Liver (tissue), 9 donors: ENCODE measurements around the gene HS3ST4. TPM values are rescaled to one million over a fixed set of nuclear protein-coding genes. Genes with fewer than 3 reads are reported as not detected.

Experiments used
- DNase-seq: peaks from one replicate; pipeline ENCODE4 v3.0.0-alpha.2; 2017; ENCODE audit warnings: low spot score
- H3K27ac ChIP-seq, 2 donors: one replicate each; pipeline ENCODE4 v1.7.0; 2013; ENCODE audit warnings: inconsistent platforms in 2 of 2, low read length in 2 of 2, control low read depth in 1 of 2, low read depth in 1 of 2, mild to moderate bottlenecking in 1 of 2
- H3K27me3 ChIP-seq, 4 donors: one replicate each; pipeline versions ENCODE4 v1.6.1 to v1.7.0; 2013; ENCODE audit warnings: low read length in 3 of 4, inconsistent platforms in 1 of 4, mild to moderate bottlenecking in 1 of 4, moderate library complexity in 1 of 4; ENCODE audit not compliant: control insufficient read depth in 4 of 4, insufficient read depth in 4 of 4
- H3K36me3 ChIP-seq, 4 donors: one replicate each; pipeline versions ENCODE4 v1.6.1 to v1.7.0; 2013; ENCODE audit warnings: low read length in 3 of 4, mild to moderate bottlenecking in 3 of 4, low read depth in 1 of 4, moderate library complexity in 1 of 4; ENCODE audit not compliant: control insufficient read depth in 4 of 4, insufficient read depth in 3 of 4
- H3K4me1 ChIP-seq, 4 donors: one replicate each; pipeline versions ENCODE4 v1.6.1 to v1.7.0; 2013; ENCODE audit warnings: low read length in 3 of 4, mild to moderate bottlenecking in 3 of 4, moderate library complexity in 1 of 4; ENCODE audit not compliant: control insufficient read depth in 4 of 4, insufficient read depth in 4 of 4
- H3K4me3 ChIP-seq, 3 donors: one replicate each; pipeline versions ENCODE4 v1.6.1 to v1.7.0; 2013; ENCODE audit warnings: low read length in 3 of 3, control low read depth in 1 of 3, low read depth in 1 of 3, mild to moderate bottlenecking in 1 of 3
- H3K9ac ChIP-seq, 2 donors: one replicate each; pipeline ENCODE4 v1.7.0; 2013; ENCODE audit warnings: low read length in 2 of 2, mild to moderate bottlenecking in 2 of 2, moderate library complexity in 2 of 2, control low read depth in 1 of 2, low read depth in 1 of 2
- H3K9me3 ChIP-seq, 4 donors: one replicate each; pipeline versions ENCODE4 v1.6.1 to v1.7.0; 2013; ENCODE audit warnings: low read length in 3 of 4; ENCODE audit not compliant: control insufficient read depth in 4 of 4
- ATF3 ChIP-seq: IDR thresholded peaks from 2 replicates; pipeline ENCODE4 v1.6.1; 2016; ENCODE audit warnings: antibody characterized with exemption
- CTCF ChIP-seq: fragments of 150-350 bp; IDR thresholded peaks from 2 replicates; pipeline ENCODE4 v1.5.1; 2017; ENCODE audit warnings: improper control_type of control experiment, low read depth, low read length; ENCODE audit not compliant: missing input control
- EGR1 ChIP-seq, 2 donors: IDR thresholded peaks; 2 replicates each; pipeline ENCODE4 v1.6.1; 2016 to 2018; ENCODE audit warnings: antibody characterized with exemption in 2 of 2, low read depth in 2 of 2
- FOXA1 ChIP-seq: IDR thresholded peaks from 2 replicates; pipeline ENCODE4 v1.6.1; 2016; ENCODE audit warnings: antibody characterized with exemption
- FOXA2 ChIP-seq: IDR thresholded peaks from 2 replicates; pipeline ENCODE4 v1.6.1; 2016; ENCODE audit warnings: antibody characterized with exemption
- GABPA ChIP-seq, 2 donors: IDR thresholded peaks in 1 of 2; conservative IDR thresholded peaks in 1 of 2; 2 replicates each; pipeline ENCODE4 v1.6.1; 2016; ENCODE audit warnings: antibody characterized with exemption in 2 of 2, mild to moderate bottlenecking in 1 of 2, moderate library complexity in 1 of 2
- HNF4A ChIP-seq, 2 donors: conservative IDR thresholded peaks; 2 replicates each; pipeline ENCODE4 v1.6.1; 2016; ENCODE audit warnings: antibody characterized with exemption in 2 of 2, mild to moderate bottlenecking in 2 of 2
- HNF4G ChIP-seq: IDR thresholded peaks from 2 replicates; pipeline ENCODE4 v1.6.1; 2016; ENCODE audit warnings: antibody characterized with exemption
- JUND ChIP-seq, 2 donors: IDR thresholded peaks; 2 replicates each; pipeline ENCODE4 v1.6.1; 2016; ENCODE audit warnings: antibody characterized with exemption in 2 of 2
- NR2F2 ChIP-seq: IDR thresholded peaks from 2 replicates; pipeline ENCODE4 v1.6.1; 2016; ENCODE audit warnings: antibody characterized with exemption
- RAD21 ChIP-seq, 2 donors: IDR thresholded peaks; 2 replicates each; pipeline ENCODE4 v1.6.1; 2016; ENCODE audit warnings: antibody characterized with exemption in 2 of 2, mild to moderate bottlenecking in 2 of 2
- RXRA ChIP-seq, 2 donors: IDR thresholded peaks; 2 replicates each; pipeline ENCODE4 v1.6.1; 2017 to 2018; ENCODE audit warnings: antibody characterized with exemption in 2 of 2, mild to moderate bottlenecking in 1 of 2
- SP1 ChIP-seq: IDR thresholded peaks from 2 replicates; pipeline ENCODE4 v1.6.1; 2018; ENCODE audit warnings: antibody characterized with exemption, mild to moderate bottlenecking
- TAF1 ChIP-seq: conservative IDR thresholded peaks from 2 replicates; pipeline ENCODE4 v1.6.1; 2016; ENCODE audit warnings: antibody characterized with exemption, mild to moderate bottlenecking
- YY1 ChIP-seq: IDR thresholded peaks from 2 replicates; pipeline ENCODE4 v1.6.1; 2016; ENCODE audit warnings: antibody characterized with exemption, mild to moderate bottlenecking
- ZBTB33 ChIP-seq: IDR thresholded peaks from 2 replicates; pipeline ENCODE4 v1.6.1; 2016; ENCODE audit warnings: antibody characterized with exemption
- WGBS: extraction: QIAGEN DNeasy Blood & Tissue Kit; methylation state at CpG from one replicate; pipeline ENCODE4 v1.1.7; 2013; 5-methylcytosine and 5-hydroxymethylcytosine counted together
- polyA plus RNA-seq, 2 donors: library from polyadenylated mRNA; stranded (reverse) in 1 of 2; unstranded in 1 of 2; fragments of 200-250 nt in 1 of 2; fragments of >200 nt in 1 of 2; fragmentation: Nextera tagmentation in 1 of 2; extraction: Ambion mirVana in 1 of 2; gene quantifications; one replicate each; pipeline versions ENCODE4 v1.2.1 to v1.2.3, GENCODE V29; 2013 to 2015
- total RNA-seq, 2 donors: library from RNA; depleted of rRNA; stranded (reverse); fragments of >200 nt; gene quantifications; one replicate each; pipeline ENCODE4 v1.2.3, GENCODE V29; 2014
- TF ChIP-seq, protein P1 (sequence below): IDR thresholded peaks from 2 replicates; pipeline ENCODE4 v1.6.1; 2016; ENCODE audit warnings: antibody characterized with exemption
- TF ChIP-seq, protein P2 (sequence below): IDR thresholded peaks from 2 replicates; pipeline ENCODE4 v1.6.1; 2016; ENCODE audit warnings: antibody characterized with exemption, mild to moderate bottlenecking
- donor health status: healthy.
- donor health status: healthy.
- donor health status: healthy.
- donor health status: healthy.
- donor health status: healthy.

Gene HS3ST4
- total and polyA plus RNA-seq, 4 donors = not detected

DNA sequence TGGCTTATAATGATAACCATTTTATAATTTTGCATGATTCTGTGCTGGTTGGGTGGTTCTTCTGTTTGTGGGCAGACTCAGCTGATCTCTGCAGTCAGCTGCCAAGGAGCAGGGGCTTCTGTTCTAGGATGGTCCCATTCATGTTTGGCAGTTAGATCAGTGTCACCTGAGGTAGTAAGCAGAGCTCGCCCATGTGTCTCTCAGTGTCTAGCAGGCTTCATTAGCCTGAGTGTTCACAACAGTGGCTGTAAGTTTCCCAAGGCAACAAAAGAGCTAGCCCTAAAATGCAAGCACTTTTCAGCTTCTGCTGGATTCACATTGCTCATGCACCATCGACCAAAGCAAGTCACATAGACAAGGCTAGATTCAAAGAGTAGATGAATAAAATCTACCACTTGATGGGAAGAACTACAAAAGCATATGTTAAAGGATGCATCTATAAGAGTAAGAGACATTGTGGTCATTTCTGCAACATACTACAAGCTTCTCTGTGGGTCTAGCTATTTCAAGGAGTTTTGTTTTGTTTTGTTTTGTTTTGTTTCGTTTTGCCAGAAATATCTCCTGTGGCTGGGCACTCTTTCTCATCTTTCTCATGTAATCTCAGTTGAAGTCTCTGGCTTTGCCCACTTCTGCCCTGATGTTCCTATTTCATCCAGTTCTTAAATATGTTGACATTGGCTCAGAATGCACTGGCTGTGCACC is 180.8 kb downstream of the HS3ST4 start:
- no peak overlapping the region for H3K4me3 ChIP-seq
- no peaks in the 10 kb centered on the region for H3K36me3 ChIP-seq
- DNase-seq = no peak
- no peaks in the 10 kb centered on the region for H3K9me3 ChIP-seq
- H3K4me1 ChIP-seq = no peaks in the 10 kb centered on the region
- TF ChIP-seq, protein P1, sequence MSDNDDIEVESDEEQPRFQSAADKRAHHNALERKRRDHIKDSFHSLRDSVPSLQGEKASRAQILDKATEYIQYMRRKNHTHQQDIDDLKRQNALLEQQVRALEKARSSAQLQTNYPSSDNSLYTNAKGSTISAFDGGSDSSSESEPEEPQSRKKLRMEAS = no peak
- TF ChIP-seq ZBTB33 (no peak), SP1 (no peak)
- WGBS = 46% methylated on average over 3 of the region's 3 CpGs
- H3K27ac ChIP-seq = no peak overlapping the region
- no peaks in the 10 kb centered on the region for H3K27me3 ChIP-seq
- H3K9ac ChIP-seq = no peak overlapping the region

DNA sequence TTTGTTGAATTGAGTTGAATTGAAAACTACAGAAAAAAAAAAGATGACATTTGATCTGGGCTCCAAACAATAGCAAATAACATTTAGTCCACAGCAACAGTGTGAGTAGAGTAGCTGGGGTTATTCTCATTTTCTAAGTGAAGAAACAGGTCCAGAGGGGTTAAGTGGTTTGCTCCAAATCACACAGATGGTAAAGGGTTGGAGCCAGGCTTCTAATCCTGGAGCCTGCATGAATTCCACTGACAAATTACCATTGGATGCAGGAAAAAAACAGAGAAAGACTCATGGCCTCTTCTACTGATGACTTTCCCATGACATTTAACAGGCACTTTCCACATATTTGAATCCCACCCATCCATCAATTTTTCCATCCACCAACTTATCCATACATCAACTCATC is 182.4 kb downstream of the HS3ST4 start:
- no peaks in the 10 kb centered on the region for H3K36me3 ChIP-seq
- no peak for TF ChIP-seq YY1
- TF ChIP-seq NR2F2 = no peak
- TF ChIP-seq RXRA (IDR thresholded peaks at IDR 0.05) = no peak
- no peak for TF ChIP-seq SP1
- no peak for TF ChIP-seq CTCF
- no peak for TF ChIP-seq FOXA1
- TF ChIP-seq ZBTB33 = no peak
- TF ChIP-seq, protein P1 = no peak
- TF ChIP-seq TAF1 = no peak
- TF ChIP-seq, protein P2, sequence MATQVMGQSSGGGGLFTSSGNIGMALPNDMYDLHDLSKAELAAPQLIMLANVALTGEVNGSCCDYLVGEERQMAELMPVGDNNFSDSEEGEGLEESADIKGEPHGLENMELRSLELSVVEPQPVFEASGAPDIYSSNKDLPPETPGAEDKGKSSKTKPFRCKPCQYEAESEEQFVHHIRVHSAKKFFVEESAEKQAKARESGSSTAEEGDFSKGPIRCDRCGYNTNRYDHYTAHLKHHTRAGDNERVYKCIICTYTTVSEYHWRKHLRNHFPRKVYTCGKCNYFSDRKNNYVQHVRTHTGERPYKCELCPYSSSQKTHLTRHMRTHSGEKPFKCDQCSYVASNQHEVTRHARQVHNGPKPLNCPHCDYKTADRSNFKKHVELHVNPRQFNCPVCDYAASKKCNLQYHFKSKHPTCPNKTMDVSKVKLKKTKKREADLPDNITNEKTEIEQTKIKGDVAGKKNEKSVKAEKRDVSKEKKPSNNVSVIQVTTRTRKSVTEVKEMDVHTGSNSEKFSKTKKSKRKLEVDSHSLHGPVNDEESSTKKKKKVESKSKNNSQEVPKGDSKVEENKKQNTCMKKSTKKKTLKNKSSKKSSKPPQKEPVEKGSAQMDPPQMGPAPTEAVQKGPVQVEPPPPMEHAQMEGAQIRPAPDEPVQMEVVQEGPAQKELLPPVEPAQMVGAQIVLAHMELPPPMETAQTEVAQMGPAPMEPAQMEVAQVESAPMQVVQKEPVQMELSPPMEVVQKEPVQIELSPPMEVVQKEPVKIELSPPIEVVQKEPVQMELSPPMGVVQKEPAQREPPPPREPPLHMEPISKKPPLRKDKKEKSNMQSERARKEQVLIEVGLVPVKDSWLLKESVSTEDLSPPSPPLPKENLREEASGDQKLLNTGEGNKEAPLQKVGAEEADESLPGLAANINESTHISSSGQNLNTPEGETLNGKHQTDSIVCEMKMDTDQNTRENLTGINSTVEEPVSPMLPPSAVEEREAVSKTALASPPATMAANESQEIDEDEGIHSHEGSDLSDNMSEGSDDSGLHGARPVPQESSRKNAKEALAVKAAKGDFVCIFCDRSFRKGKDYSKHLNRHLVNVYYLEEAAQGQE = no peak
- no peak for TF ChIP-seq GABPA (IDR thresholded peaks at IDR 0.05 in 1 of 2, conservative IDR thresholded peaks at IDR 0.05 in 1 of 2)
- no peak for TF ChIP-seq FOXA2
- no peak for TF ChIP-seq JUND (IDR thresholded peaks at IDR 0.05)
- TF ChIP-seq ATF3 = no peak
- no peak for TF ChIP-seq HNF4A (conservative IDR thresholded peaks at IDR 0.05)
- TF ChIP-seq EGR1 (IDR thresholded peaks at IDR 0.05; ENCODE audit: low read depth in 2 of 2) = no peak
- no peak for TF ChIP-seq RAD21 (IDR thresholded peaks at IDR 0.05)
- TF ChIP-seq HNF4G = no peak
- H3K9ac ChIP-seq = no peak overlapping the region
- DNase-seq = no peak
- H3K27me3 ChIP-seq = no peaks in the 10 kb centered on the region
- H3K4me3 ChIP-seq = no peak overlapping the region
- H3K4me1 ChIP-seq = no peaks in the 10 kb centered on the region
- no peaks in the 10 kb centered on the region for H3K9me3 ChIP-seq
- no peak overlapping the region for H3K27ac ChIP-seq
